EL (cell line): ENCODE measurements around the gene C11orf42.

Source experiments
- DNase-seq: peaks from one replicate; pipeline ENCODE4 v3.0.0-alpha.2; 2016

Gene C11orf42

GRCh38 chr11:6260207-6260726, 54.9 kb downstream of the C11orf42 start:
- no peak for DNase-seq
